Brain microvascular endothelial cell (primary cell): Measurements from ENCODE around the gene RNF157.

Experiments used
- DNase-seq: peaks from one replicate; pipeline ENCODE4 v3.0.0-alpha.2; 2020
- H3K27ac ChIP-seq: fragments of 250-450 bp; sonication (Bioruptor Pico); 2 replicates; pipeline ENCODE4 v1.5.1; 2020; ENCODE audit warnings: mild to moderate bottlenecking, moderate library complexity
- H3K27me3 ChIP-seq: fragments of 250-450 bp; sonication (Bioruptor Pico); replicated peaks from 2 replicates; pipeline ENCODE4 v1.5.1; 2020; ENCODE audit warnings: mild to moderate bottlenecking
- H3K36me3 ChIP-seq: fragments of 250-450 bp; sonication (Bioruptor Pico); replicated peaks from 2 replicates; pipeline ENCODE4 v1.5.1; 2020; ENCODE audit warnings: mild to moderate bottlenecking
- H3K4me3 ChIP-seq: 2 replicates; pipeline ENCODE4 v1.5.1; 2011; ENCODE audit warnings: low read depth, mild to moderate bottlenecking, control low read depth, low read length, moderate library complexity
- CTCF ChIP-seq: IDR thresholded peaks from 2 replicates; pipeline ENCODE4 v1.5.1; 2011; ENCODE audit warnings: low read depth, mild to moderate bottlenecking, moderate library complexity, low read length, control low read depth, inconsistent platforms; ENCODE audit errors: missing control alignments
- in situ Hi-C: cut with HindIII; loops from 2 replicates; pipeline ENCODE4 v1.10.0; 2017; ENCODE audit warnings: low sequenced_read_pairs, low pct_ligation_motif_present

RNF157 gene

DNA sequence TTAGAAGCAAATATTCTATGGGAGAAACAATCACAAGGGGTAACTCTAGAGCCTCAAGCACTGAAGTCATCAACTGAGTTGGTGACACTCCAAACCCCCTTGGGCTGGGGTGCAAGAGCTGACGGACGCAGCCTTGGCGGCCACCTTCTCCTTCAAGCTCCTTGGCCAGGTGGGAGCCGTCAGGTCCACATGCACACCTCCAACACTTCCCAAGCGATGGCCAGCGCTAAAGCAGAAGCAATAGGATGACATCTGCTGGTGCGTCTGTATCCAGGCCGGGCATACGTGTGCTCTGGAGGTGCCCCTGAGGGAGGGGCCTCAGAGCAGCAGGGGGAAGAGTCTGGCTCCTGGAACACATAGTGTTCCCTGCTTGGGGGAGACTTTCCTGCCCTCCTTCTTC, 87.1 kb downstream of the RNF157 start:
- in situ Hi-C loops = loop anchor here (25.0 kb wide), 1 partner anchor 109 kb away; the partner anchor contains the start of gene UBALD2
- no peak overlapping the region for H3K4me3 ChIP-seq
- DNase-seq = no peak
- no peaks in the 10 kb centered on the region for H3K36me3 ChIP-seq
- H3K27me3 ChIP-seq = no peaks in the 10 kb centered on the region
- H3K27ac ChIP-seq = no peak overlapping the region
- no peak for TF ChIP-seq CTCF

- Histone ChIP-seq H3K36me3 (no peaks in the 10 kb centered on the region), H3K27ac (no peak overlapping the region), H3K4me3 (no peak overlapping the region), H3K27me3 (no peaks in the 10 kb centered on the region)
- DNase-seq = no peak
- in situ Hi-C loops = loop anchor here (25.0 kb wide), 1 partner anchor 110 kb away; the partner anchor contains the start of gene UBALD2
- no peak for TF ChIP-seq CTCF
These were observed 87.7 kb downstream of the RNF157 start for GRCh38 chr17:76152591-76152990.

GRCh38 chr17:76151896-76152454, 88.3 kb downstream of the RNF157 start:
- Histone ChIP-seq H3K4me3 (no peak overlapping the region), H3K27me3 (no peaks in the 10 kb centered on the region), H3K27ac (no peak overlapping the region), H3K36me3 (no peaks in the 10 kb centered on the region)
- no peak for DNase-seq
- in situ Hi-C loops = loop anchor here (25.0 kb wide), 1 partner anchor 110 kb away; the partner anchor contains the start of gene UBALD2
- no peak for TF ChIP-seq CTCF

DNA sequence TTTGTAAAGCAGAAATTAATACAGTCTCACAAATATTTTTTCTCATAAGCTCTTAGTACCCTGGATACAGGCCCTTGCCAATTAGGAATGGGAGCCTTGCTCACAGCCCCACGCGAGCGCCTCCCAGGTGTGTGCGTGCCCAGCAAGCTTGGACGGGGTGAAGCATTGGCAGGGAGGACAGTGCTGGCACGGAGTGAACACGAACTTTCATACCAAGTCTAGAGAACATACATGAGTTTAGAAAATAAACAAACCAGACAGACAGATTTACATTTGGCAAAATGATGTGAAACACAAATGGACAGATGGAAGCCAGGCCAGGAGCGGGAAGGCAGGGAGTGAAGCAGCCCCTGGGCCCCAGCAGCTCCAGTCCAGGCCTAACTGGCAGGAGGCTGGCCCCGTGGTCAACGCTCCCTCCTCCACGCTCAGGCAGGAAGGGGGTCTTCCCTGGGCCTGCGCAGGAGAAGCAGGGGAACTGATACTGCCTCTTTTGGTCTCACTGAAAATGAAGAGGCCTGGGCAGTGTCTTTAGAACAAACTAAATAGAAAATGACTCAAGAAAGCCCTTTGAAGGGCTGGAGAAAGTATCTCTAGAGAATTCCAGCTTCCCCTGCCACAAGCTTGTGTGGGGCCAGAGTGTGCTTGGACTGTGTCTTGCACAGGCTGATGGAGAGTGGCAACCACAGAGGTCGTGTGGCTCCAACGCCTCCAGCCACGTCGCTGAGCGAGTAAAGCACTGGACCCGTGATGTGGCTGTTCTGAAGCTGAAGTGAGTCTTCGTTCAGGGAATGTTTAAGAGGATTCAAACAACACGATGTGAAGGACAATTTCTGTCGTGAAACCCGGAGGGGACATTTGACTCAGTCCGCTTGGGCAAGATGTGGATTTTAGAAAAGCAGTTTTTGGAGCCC, 89.3 kb downstream of the RNF157 start:
- no peaks in the 10 kb centered on the region for H3K36me3 ChIP-seq
- in situ Hi-C loops = loop anchor here (25.0 kb wide), 1 partner anchor 111 kb away; the partner anchor contains the start of gene UBALD2
- H3K4me3 ChIP-seq = no peak overlapping the region
- no peak for DNase-seq
- H3K27ac ChIP-seq = no peak overlapping the region
- no peaks in the 10 kb centered on the region for H3K27me3 ChIP-seq
- no peak for TF ChIP-seq CTCF

DNA sequence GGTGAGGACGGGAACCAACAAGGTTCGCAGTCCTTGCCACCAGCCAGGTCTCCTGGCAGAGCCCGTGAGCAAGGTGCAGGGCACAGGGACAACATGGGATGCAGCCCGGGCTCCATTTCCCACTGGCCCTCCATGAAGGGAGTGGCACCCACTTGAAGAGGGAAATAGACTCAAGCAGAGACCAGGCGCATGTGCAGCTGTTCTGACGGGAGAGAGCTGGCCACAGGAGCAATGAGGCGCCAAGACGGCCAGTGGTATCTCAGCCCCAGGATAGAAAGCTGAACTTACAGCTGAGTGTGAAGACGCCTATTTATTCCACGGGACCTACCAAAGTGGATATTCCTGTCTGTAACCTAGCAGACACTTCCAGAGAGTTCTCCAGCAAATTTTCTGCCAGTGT, 91.1 kb downstream of the RNF157 start:
- no peaks in the 10 kb centered on the region for H3K27me3 ChIP-seq
- no peak overlapping the region for H3K4me3 ChIP-seq
- H3K36me3 ChIP-seq = no peaks in the 10 kb centered on the region
- H3K27ac ChIP-seq = no peak overlapping the region
- in situ Hi-C loops = no loop called here
- DNase-seq = no peak
- TF ChIP-seq CTCF = no peak
